Measurements from ENCODE around the gene GGA1.
A peak's percentile ranks its signal among the peaks of the same experiment; 100 is the strongest.

Gene GGA1

DNA sequence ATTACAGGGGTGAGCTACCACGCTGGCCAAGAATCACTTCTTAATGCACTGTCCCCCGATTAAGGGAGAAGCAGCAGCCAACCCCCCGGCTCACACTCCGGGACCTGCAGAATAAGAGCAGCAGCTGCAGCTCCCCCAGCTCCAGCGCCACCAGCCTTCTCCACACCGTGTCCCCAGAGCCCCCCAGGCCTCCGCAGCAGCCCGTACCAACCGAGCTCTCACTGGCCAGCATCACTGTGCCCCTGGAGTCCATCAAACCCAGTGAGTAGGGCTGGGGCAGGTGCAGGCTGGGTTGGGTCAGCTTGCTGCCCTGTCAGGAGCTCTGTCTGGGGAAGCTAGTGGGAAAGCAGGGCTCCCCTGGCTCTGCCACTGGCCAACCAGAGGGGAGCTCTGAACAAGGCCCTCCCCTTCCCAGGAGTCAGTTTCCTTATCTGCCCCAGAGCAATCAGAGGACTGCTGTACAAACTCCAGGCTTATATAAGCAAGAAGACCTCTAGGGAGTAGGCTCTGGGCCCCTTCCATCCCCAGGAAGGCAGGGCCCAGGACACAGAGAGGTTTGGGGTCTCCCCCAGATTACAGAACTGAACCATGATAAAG is 22.3 kb downstream of the GGA1 start:
- DNase-seq (ENCODE audit: low spot score): no peak

DNA sequence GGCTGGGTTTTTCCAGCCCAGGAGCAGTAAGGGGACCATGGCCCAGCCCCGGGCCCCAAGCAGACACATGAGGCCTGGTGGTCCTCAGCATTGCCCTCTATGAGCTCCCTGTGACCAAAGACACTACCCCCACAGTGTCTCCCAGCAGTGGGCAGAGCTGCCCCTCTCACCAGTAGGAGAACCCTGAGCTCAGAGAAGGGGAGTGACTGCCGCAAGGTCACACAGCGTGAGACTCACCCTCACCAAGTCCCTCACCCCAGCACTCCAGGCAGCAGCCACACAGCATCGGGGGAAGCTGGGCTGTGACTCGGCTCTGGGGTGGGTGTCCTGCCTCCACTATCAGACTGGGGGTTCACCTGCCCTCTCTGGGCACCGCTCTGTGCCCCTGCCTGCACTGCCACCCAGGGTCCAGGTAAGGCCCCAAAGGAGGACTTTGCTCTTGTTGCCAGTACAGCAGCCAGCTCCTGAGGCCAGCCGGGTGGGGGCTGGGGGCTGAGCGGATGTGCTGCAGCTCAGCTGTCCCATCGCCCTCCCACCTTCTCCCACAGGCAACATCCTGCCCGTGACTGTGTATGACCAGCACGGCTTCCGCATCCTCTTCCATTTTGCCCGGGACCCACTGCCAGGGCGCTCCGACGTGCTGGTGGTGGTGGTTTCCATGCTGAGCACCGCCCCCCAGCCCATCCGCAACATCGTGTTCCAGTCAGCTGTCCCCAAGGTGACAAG is 23.0 kb downstream of the GGA1 start:
- no peak for DNase-seq (ENCODE audit: low spot score)

DNA sequence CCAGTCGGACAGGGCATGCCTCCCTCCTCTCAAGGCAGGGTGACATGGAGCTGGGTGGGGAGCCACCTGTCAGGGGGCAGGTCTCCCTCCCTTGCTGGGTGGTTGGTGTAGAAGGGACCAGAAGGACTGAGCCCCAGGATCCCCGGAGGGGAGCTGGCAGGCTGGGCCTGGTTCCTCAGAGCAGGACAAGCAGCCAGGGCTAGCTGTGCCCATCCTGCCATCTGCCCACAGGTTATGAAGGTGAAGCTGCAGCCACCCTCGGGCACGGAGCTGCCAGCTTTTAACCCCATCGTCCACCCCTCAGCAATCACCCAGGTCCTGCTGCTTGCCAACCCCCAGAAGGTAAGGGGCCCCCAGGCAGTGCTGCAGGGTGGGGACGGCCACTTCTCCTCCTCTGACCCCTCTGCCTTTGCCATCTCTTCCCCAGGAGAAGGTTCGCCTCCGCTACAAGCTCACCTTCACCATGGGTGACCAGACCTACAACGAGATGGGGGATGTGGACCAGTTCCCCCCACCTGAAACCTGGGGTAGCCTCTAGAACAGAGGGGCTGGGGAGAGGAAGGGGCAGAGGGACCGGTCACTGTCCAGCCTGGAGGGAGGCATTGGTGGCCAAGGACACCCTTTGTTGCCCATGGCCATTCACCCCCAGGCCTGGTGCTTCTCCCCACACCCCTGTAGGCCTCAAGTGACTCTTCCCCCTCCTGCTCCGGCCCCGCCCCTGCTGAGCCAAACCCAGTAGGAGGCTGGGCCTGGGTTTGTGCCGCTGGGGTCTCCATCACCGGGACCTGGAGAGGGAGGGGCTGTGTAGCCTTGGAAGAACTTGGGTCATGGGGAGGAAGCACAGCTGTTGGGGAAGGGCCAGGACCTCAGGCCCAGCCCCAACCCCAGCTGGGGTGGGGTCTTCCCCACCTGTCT is 23.8 kb downstream of the GGA1 start:
- no peak for DNase-seq (ENCODE audit: low spot score)

DNA sequence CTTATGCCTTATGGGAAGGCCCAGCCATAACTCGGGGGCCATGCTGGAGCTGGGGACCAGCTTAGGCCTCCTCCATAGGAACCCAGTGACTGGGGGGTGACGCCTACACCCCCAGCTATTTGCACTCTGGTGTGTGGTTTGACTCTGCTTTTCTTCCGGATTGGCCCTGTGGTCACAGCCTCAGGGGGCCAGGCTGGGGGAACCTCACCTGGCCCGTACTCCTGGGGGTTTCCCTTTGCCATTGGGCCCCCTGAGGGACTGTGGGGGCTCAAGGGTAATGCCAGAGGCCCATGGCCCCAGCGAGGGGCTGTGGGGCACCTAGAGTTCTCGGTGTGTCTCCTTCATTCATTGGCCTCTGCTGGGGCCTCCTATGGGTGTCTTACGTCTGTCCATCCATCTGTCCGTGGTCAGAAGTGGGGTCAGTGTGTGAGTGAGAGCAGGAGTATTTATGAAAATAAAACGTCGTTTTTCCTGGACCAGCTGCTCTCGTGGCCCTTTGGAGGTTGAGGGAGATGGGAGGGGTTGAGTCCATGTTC is 24.5 kb downstream of the GGA1 start:
- DNase-seq (ENCODE audit: low spot score): peak; percentile 48

DNA sequence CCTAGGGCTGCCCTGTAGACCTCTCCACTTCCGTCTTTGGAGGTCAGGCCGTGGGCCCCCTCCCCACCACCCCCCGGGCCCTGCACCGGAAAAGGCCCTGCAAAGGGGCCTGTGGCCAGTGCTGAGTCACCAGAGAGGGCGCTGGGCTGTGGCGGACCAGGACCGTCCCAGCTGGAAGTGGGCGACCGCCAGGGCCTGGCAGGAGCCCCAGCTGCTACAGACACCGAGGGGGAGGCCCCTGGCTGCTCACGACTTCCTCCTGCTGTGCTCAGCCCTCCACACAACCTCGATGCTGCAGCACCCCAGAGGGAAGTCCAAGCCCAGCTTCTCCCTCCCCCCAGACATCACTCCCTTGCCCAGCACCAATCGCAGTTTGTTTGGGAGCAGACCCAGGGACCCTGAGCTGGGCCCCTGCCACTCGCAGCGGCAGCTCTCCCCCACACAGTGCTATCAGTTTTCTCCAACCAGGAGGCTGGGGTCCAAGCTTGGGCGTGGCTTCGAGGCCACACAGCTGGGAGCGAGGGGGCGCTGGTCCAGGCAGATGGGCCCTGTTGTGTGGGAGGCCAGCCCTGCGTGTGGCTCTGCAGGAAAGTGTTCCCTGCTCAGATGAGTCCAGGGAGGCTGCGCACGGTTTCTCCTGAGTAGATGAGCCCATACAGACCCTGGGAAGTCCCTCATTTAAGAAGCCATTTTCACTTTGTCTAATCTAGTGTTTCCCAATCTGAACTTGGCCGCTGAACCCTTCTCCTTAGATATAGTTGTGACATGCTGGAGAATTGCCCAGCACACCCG is 25.2 kb downstream of the GGA1 start:
- DNase-seq (ENCODE audit: low spot score): peak; percentile 70

DNA sequence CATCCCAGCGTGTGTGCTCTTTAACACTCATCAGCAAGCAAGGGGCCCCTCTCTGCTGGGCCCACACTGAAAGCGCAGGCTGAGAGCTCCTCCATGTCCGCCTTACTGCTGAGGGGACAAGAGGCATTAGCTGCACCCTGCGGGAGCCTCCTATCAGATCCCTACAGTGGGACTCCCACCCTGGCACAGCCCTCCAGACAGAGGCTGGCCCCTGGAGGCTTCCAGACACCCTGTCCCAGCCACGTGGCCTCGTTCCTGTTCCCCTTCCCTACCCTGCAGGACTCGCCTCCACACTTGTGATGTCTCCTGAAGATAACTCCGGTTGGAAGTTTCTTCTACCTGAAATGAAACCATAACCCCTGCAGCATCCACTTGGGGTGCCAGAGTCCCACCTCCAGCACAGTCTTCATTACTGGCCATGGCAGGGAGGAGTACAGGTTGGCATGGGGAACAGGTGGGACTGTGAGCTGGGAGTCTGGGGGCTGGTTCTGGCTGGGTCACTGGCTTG is 25.8 kb downstream of the GGA1 start:
- DNase-seq (ENCODE audit: low spot score): no peak

DNA sequence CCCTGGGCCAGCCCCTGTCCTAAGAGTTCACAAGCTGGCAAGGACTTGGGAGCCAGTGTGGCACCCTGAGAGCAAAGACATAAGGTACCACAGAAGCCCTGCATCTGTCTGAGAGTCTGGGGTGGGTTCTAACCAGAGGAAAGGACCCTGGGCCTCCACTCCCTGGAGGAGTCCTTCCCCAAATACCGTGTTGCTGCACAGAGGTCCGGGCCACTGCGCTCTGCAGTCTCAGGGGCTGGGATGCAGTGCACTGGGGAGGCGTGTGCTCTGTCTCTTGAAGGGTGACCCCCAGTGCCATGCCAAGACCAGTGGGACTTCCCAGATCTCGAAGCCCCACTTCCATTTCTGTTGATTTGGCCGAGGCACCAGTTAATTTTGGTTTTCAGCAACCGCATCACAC is 26.5 kb downstream of the GGA1 start:
- no peak for DNase-seq (ENCODE audit: low spot score)

DNA sequence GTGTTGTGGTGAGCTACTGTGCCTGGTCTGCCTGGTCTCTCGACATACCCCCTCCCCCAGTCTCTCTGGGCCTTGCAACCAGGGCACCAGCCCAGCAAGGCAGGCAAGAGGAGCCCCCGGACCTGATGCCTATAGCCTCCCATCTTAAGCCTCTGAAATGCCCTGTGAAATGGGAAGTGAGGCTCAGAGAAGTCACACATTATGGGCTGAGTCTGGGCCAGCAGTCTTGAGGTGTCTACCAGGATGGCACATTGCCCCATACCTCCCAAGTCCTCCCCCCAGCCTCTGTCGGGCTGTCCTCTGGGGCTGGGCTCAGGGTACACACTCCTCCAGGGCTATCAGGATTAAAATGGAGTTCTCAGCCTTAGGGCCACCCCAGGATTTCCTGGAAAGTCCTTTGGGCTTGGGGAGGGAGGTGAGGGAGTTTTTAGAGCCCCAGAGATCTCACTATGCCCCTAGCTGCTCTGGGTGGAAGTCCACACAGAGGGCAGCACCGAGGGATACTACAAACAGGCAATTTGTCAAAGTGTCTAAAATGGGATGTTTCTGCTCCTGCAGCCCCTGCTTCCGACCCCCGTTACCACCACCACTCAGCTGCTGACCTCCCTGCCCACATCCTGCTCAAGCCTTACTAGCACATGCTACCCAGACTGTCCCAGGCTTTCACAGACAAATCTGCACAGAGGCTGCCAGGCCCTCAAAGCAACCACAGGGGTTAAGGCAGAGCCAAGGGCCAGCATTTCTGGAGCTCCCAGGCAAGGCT is 27.7 kb downstream of the GGA1 start:
- no peak for DNase-seq (ENCODE audit: low spot score)

DNA sequence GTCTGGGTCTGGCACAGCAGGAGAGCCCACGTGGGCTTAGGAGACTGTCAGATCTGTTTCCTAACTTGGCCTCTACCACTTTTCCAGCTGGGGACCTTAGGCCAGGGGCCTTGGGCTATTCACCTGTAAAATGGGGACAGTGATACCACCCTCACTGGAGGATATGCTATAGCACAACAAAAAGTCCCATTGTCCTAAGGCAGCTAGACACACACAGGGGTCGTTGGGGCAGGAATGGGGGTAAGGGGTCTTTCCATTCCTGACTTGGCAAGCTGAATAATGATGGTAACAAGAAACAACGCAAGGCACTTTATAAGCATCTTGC is 28.3 kb downstream of the GGA1 start:
- no peak for DNase-seq (ENCODE audit: low spot score)

DNA sequence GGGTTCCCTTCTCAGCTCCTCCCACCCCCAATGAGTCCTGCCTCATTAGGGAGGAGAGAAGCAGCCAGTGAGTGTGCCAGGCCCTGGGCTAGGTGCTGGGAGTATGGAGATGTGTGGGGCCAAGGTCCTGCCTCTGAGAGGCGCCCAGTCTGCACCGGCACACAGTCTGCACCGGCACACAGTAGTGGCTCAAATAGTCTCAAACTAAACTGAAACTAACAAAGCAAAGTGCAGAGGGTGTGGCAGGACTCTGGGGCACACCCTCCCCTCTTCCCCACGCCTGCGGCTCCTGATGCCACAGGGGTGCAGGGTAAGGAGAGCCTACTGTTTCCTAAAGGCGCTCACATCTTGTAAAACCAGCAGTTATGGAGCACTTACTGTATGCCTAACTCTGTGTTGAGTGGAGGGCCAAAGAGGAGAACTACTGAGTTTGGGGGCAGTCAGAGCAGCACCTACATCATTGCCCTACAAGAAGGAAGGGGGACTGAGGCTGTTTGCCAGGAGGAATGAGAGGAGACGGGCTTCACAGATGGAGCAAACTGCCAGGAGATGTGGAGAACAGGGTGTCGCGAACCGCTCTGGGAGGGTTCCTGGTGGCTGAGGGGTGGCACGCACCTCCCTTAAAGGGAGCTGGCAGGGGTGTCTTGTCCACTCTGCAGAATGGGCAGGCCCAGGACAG is 29.9 kb downstream of the GGA1 start:
- peak; percentile 58 for DNase-seq (ENCODE audit: low spot score)

DNA sequence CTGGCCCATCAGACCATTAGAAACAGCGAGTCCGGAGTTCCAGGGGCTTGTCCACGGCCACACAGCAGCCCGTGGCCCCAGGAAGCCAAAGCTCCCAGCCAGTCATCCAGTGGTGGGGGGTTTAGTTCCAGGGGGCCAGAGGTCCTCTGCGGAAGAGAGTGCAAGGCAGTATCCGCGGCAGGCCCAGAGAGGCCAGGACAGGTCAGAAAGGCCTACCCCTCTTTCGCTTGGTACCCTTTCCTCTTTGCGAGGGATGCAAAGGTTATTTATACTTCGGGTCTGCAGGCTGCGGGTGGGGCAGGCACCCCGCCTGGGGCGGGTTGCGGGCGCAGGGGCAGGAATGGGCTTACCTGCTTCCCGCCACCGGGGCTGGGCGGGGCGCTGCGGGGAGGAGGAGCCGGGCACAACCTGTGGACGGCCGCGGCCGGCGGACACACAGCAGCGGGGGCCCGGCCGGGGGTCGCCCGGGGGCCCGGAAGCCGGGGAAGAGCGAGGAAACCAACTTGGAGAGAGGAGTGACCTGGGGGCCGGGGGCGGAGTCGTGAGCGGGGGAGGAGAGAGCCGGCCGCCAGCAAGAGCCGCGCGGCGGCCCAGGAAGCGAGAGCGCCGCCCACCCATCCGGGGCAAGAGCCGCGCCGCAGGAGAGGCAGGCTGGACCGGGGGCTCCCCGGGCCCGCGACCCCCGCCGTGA is 30.6 kb downstream of the GGA1 start, which contains the start of gene SH3BP1:
TSS of gene SH3BP1 (plus strand) at position 600 of the 691 bp plus-strand sequence. CDS start 119 bp downstream, outside the sequence.
- peak; percentile 55 for DNase-seq (ENCODE audit: low spot score)

DNA sequence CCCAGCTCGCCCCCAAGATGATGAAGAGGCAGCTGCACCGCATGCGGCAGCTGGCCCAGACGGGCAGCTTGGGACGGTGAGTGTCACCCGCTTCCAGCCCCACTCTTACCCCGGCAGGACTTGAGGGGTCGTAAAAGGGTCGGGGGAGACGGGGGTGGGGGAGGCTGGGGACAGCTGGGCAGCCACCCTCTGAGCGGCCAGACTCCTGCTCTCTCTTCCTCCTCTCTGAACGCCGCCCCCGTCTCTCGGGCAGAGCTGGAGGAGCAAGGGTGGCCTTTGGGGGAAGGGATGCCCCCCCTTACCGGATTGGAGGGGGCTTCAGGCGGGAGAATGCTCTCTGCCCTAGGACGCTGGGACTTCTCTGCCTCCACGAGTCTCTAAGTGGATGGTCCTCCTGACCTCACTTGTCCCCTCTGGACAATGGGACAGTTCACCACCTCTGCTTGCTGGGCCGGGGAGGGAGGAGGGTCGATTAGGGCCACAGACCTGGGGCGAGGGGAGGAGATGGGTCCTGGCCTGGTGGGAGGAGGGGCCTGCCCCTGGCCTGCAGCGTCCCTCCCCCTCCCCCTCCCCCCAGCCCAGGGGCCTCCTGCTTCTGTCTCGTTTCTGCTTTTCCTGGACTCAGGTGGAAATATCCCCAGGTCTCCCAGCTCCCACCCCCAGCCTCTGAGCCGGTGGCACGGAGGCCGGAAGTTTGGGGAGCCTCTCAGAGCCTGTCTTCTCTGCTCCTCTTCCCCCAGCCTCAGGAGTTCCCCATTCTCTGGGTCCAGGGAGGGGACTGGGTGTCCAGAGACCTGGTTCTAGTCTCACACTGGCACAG is 31.3 kb downstream of the GGA1 start:
- DNase-seq (ENCODE audit: low spot score): no peak

DNA sequence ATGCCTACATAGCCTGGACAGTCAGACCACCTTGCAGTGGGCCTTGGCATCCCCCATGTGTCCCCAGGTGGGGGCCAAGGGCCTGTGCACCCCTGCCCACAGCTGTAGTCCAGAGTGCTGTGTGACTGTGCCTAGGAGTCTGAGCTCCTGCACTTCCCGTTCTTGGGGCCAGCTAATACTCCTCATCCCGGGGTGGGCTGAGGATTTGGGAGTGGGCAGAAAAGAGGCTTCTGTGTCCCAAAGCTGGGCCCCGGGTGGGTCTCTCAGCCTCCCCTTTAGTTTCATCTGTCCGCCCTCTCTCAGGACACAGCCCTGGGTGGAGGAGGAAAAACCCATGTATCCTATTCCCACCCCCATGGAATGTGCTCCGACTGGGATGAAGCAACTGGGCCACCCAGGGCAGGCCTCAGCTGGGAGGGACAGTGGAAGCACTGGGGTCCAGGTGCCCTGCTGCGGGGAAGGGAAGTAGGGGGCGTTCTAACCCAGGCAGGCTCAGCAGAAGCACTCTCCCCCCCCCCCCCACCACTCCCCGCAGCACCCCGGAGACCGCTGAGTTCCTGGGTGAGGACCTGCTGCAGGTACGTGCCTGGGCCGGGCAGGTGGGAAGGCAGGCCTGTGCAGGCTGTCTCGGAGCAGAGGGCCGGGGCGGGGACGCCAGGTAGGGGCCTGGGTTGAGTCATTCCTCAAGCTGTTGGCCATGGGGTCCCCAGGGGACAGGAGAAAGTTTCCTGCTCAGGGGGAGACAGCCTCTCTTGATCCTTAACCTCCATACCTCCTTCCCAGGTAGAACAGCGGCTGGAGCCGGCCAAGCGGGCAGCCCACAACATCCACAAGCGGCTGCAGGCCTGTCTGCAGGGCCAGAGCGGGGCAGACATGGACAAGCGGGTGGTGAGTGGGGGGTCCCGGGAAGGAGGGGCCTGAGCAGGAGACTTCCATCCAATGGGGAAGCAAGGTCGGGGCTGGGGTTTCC is 32.2 kb downstream of the GGA1 start:
- DNase-seq (ENCODE audit: low spot score): no peak

DNA sequence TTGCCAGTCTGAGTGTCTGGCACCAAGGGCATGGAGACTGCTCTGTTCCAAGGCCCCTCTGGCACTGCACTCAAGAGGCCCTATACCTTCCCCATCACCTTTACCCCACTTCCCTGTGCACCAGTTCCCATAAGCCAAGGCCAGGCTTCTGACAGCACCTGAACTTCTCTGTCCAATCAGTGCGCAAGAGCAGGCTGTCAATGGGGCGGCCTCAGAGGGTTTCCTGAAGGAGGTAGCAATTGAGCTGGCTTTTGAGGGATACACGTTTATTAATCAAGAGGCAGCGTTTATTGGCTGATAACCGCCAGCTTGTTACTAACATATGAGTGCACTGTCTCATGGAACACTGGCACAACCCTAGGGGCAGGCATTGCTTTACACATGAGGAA is 32.9 kb downstream of the GGA1 start:
- DNase-seq (ENCODE audit: low spot score): no peak

DNA sequence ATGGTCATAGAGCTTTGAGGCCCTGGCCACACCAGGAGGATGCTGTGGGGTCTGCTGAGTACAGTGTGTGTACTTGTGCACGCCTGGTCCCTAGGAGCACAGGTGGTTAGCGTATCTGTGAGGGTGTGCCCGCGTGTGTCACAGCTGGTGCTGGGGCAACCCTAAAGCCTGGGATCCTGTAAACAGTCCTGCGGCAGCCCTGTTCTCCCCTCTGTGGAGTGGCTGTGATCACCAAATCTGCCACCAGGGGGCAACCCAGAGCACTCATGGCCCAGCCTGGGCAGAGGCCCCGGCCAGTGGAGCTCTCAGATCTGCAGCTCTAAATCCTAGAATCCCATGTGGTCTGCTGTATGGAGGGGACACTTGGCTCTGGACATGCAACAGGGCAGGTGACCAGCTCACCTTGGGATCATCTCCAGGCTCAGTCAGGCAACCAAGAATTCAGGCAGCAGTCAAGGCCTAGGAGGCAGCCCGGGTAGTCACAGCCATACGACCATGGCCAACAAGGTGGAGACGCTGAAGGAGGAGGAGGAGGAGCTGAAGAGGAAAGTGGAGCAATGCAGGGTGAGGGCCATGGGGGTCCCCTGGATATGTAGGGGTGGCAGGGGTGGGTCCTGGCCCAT is 34.7 kb downstream of the GGA1 start:
- peak; percentile 89 for DNase-seq (ENCODE audit: low spot score)

DNA sequence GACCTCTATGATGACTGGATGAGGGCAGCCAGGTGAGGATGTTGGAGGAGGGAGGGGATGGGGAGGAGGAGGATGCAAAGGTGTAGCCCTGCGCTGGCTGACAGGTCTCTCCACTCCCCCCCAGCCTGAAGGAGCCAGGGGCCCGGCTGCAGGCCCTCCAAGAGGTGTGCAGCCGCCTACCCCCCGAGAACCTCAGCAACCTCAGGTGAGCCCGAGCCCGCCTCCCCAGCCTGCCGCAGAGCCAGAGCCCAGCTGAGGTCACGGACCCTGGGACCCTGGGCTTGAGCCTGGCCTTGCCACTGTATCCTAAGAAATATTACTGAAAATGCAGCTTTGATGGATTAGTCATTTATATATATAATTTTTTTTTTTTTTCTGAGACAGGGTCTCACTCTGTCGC is 38.7 kb downstream of the GGA1 start:
- no peak for DNase-seq (ENCODE audit: low spot score)

DNA sequence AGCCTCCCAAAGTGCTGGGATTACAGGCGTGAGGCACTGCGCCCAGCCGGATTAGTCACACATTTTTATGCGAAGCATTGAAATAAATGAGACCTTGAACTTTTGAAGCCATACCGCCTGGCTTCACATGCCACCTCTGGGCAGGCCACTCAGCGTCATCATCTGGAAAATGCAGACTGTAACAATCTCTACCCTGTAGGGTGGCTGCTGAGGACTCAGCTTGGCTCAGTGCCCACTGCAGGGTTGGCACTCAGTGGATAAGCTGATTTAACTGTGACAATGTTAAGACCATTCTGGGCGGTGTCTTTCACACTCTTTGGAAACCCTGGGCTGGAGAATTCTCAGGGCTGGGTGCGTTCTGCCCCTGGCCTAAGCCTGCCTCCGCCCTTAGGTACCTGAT is 39.3 kb downstream of the GGA1 start:
- DNase-seq (ENCODE audit: low spot score): no peak
